Ammon's horn (tissue), 1 donor: ENCODE results near the gene SEH1L.
"Not testable (repeated sequence)": the region's sequence is repeated elsewhere in the genome, so short reads cannot be mapped to it uniquely, and the experiment has no call there.

ENCODE experiments used
- DNase-seq: peaks from one replicate; pipeline ENCODE4 v3.0.0-alpha.2; 2016; ENCODE audit warnings: low spot score

Gene SEH1L, protein sequence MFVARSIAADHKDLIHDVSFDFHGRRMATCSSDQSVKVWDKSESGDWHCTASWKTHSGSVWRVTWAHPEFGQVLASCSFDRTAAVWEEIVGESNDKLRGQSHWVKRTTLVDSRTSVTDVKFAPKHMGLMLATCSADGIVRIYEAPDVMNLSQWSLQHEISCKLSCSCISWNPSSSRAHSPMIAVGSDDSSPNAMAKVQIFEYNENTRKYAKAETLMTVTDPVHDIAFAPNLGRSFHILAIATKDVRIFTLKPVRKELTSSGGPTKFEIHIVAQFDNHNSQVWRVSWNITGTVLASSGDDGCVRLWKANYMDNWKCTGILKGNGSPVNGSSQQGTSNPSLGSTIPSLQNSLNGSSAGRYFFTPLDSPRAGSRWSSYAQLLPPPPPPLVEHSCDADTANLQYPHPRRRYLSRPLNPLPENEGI

DNA sequence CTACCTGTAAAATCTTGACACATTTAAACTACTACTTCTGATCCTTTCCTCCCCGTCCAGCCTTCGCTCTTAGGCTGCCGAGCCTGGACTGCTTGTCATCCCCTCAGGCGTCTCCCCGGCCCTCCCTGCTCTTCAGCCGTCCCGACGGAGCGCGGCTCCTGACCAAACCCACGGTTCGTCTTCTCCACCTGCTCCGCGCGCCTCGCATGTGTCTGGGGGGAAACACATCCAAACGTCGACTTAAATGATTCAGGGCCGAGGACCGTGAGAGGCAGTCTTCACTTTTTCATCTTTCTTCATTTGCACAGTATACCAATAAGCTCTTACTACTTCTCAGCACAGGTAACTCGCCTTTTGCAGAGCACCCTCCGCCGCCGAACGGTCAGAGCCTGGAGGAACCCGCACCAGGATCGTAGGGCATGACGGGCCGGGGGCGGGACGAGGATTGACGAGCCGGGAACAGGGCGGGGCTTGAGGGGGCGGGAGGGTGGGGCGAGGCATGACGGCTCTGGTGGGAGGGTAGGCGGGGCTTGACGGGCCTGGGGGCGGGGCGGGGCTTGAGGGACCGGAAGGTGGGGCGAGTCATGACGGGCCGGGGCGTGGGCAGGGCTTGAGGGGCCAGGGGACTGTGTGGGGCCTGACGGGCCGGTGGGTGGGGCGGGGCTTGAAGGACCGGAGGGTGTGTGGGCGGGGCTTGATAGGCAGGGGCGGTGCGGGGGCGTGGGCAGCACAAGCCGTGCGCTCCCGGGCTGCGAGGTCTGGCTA, at the start of gene SEH1L:
Gene SEH1L, plus strand, starts transcription at position 727 of the 765 bp plus-strand sequence. CDS start 111 bp downstream, outside the sequence.
- peak; percentile 100 for DNase-seq

DNA sequence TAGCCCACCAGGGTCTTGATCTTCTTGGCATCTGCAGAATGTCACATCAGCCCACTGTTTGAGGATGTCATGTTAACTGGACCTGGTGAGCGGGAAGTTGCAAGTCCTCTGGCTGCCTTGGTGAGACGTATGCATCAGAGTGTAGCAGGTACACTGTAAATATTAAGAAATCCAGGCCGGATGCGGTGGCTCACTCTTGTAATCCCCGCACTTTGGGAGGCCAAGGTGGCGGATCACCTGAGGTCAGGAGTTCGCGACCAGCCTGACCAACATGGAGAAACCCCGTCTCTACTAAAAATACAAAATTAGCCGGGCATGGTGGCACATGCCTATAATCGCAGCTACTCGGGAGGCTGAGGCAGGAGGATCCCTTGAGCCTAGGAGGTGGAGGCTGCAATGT, 46.6 kb upstream of the SEH1L start:
- not testable (repeated sequence) for DNase-seq

DNA sequence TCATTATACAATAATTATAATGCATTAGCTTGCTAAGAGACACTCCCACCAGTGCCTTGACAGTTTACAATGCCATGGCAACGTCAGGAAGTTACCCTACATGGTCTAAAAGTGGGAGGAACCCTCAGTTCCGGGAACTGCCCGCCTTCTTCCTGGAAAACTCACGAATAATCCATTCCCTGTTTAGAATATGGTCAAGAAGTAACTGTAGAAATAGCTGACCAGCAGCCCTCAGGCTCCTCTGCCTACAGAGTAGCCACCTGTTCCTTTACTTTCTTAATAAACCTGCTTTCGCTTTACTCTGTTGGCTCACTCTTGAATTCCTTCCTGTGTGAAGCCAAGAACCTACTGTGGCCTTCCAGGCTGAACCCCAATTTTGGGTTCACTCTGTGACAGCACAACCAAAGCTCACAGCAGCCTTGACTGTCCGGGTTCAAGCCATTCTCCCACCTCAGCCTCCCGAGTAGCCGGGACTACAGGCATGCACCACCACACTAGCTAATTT, 43.7 kb upstream of the SEH1L start:
- DNase-seq, result no peak

DNA sequence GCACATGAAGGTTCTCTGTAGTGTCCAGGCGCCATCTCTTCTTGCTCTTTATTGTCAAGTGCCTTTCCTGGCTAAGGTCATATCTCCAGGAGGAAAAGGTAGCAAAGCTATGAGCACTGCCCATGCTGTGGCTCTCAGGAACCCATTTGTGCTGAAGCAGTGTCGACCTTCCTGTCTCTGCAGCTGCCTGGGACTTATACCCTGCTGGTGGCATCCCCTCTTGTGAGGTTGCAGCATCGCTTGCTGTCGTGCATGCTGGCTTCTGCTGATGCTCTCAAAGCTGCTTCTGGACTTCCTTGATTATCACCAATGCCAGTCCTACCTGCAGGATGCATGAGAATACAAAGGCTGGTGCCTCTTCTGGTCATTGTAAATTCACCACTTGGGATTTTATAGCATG, 41.7 kb upstream of the SEH1L start:
- DNase-seq, result no peak

DNA sequence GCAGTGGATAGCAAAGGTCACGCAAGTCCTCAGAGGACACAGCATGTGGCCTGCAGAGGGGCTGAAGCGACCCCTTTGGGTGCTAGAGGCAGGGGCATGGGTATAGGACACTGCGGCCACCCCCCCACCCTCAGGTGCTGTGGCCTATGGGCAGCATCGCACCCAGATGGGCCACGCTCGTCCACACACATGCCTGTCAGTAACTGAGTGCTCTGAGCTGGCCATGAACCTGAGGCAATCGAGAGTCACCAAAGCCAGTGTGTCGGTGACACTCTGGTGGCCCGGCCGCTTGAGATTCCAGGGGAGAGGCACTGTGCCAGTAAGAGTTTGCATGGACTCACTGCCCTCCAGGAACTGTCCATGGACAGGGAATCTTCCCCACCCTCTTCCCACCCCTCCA, 41.0 kb upstream of the SEH1L start:
- no peak for DNase-seq

DNA sequence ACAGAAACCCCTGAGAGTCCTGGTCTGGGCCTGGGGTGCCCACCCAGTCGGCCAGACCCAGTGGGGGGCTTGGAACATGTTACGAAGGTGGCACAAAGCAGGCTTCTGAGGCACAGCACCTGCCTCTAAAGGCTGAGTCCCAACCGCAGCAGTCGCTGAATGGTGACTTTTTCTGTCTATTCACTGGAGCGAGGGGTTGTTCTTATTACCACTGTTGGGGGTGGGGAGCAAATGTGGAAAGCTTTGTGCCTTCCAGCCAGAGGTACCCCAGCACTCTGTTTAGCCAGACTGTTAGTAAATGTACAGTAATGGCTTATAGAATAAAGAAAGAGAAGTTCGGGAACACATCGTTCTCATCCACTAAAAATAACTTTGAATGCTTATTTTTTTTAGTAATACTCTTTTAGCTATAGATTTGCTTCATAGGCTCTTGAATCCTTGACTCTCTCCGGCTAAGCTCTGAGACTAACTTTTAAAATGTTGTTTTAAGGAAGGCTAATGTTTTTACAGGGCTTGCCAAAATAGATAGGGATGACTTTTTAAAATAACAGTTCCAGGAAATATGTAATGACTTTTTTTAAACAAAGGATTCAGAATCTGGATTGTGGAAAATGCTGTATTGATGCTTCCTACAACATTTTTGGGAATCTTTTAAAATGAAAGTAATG, 40.4 kb upstream of the SEH1L start:
- no peak for DNase-seq

DNA sequence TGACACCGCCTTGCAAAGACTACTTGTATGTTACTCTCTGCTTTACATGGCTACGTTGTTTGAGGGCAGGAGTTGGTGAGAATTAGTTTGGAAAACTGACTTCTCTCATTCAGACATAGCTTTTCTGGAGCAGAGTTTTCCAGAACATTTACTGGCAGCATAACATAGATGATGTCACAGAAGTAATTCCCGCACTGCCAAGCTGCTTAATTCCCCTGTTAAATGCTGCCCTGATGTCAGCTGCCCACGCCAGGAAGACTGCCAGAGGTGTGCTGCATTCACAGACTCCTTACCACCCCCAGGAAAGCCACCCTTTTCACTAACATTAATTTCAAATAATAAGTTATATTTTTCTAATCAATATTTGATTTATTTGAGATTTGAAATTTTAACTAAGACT, 39.1 kb upstream of the SEH1L start:
- no peak for DNase-seq

DNA sequence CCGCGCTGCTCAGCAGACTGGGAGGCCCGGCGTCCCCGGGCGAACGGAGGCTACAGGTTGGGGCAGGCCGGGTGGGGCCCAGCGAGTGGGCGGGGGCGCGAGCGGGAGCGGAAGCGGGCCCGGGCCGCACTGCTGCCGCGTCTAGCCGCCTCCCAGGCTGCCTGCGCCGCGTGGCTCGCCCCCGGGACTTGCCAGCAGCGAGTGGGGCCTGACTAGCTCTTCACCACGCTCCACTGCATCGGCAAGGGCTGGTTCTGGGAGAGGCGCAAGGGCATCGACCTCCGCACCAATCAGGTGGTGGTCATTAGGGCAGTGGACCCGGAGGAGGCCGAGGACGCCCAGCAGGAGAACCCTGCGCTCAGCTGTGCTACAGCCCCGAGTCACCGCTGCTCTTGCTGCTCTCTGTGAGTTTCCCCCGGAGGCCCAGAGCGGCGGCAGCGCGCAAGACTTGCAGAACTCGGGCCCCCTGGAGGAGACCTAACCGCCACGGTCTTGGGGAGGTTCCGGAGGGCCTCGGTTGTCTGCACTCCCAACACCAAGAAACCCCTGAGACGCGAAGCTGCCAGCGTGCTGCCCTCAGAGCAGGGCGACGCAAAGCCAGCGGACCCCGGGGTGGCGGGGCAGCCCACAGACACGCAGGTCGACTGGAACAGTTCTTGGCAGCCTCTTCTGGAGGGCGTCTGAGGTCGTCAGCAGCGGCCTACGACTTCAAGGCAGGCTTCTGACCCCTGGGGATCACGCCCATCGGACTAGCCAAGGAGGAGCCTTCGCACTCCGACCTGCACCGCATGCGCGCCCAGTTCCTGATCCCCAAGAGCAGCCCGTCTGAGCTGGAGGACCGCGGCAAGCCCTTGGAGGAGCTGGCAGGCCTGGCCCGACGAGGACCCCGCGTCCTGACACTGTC, 36.5 kb upstream of the SEH1L start:
- no peak for DNase-seq

DNA sequence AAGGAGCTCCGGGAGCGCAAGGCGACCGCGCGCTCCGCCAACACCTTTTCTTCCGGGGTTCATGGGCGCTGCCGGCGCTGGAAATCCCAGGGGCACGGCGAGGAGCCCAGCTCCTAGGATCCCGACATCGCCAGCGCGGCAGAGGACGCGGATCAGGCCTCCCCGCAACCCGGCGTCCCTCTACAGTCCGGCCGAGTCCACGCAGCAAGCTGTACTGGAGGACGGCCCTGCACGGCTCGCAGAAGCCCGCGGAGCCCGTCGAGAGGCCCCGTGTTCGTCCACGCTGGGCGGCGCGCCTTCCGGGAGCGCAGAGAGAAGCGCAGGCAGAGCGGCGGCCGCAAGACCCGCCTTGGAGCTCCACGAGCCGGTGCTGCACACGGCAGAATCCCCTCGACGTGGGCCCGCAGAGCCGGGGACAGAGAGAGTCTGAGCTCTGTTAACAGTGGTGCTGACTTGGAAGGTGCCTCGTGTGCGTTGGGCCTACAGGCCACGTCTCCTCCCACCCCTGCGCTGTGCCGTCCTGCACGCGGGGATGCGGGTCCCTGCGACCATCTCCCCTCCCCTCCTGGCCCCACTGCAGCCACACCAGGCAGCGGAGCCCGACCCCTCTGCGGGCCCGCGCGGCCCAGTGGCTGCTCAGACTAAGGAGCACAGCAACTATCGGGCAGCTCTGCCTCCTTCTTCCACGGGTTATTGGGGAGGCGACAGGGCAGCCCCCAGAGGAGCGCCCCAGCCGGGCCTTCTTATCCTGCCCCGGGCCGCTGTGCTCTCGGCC, 35.7 kb upstream of the SEH1L start:
- DNase-seq, result no peak

DNA sequence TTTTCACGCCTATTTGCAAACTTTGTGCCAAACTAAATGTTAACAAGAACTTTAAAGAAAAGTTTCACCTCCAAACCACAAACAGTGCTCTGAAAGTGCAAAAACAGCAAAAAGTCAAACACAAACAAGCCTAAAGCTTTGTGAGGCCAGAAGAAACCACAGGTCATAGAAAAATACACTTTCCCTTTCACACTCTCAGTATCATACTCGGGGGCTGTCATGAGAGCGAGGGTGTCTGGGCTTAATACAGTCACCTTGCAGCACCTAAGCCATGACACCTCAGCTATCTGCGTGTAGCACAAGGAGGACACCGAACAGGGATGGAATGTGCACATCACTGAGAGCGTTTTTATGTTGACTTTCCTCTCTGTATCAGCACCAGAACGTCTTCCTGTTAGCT, 26.6 kb upstream of the SEH1L start:
- DNase-seq, result no peak

DNA sequence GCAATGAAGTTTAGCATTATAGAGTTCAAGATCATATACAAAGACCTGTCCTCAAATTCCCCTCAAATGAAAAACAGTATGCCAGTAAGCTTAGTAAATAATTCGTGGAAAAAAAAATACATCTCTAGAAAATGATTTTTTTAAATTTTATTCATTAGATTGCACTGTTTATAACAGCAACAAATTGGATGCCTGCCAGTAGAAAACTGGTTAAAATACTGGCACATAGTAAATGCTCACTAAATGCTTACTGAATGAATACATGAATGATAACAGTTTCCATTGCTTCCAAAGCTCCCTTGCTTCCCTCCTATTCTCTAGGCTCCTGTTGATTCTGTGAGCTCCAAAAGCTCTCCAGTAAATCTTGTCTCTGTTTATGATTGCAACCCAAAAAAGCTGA, 25.5 kb upstream of the SEH1L start:
- DNase-seq, result no peak

DNA sequence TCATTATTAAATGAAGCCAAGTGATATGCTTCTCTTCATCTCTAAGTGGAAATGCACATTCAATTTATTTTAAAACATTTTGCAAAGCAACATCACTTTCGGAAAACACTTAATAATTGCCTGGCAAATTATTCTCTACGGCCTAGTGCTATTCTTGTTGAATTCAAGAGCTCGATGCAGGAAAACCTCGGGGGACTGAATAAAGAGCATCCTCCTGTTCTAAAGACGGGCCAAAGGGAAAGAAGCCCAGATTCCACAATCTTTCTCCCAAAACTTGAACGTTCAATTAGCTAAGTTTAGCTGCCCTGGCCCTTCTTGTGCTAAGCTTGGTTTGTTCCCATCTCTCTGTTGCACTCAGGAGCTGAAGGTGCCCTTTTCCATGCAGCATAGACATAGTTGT, 23.2 kb upstream of the SEH1L start:
- DNase-seq, result no peak

DNA sequence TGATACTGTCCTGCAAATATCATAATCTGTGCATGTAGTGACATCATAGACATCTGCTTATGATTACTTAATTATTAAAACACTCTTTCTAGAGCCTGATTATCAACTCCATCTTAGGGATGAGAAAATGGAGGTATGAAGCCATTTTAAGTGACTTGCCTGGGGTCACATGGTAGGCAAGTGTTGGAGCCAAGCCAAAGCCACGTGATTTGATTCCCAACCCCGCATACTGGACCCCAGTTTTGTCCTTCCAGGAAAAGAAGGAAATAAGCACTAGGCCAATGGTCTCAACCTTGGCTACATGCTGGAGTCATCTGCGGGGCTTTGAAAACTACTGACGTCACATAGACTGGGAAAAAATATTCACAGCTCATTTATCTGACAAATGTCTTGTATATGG, 19.6 kb upstream of the SEH1L start:
- no peak for DNase-seq

DNA sequence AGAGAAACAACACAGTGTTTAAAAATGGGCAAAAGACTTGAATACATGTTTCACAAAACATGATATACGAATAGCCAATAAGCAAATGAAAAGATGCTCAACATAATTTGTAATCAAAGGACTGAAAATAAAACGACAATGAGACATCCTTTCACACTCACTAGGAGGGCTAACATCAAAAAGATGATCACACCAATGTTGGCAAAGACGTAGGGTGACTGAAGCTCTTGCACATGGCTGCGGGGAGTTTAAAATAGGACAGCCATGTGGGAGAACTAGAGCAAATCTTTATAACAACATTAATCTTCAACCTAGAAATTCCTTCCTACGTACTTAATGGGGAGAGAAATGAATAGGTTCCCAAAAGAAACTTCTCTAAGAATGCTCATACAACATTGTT, 19.2 kb upstream of the SEH1L start:
- no peak for DNase-seq

DNA sequence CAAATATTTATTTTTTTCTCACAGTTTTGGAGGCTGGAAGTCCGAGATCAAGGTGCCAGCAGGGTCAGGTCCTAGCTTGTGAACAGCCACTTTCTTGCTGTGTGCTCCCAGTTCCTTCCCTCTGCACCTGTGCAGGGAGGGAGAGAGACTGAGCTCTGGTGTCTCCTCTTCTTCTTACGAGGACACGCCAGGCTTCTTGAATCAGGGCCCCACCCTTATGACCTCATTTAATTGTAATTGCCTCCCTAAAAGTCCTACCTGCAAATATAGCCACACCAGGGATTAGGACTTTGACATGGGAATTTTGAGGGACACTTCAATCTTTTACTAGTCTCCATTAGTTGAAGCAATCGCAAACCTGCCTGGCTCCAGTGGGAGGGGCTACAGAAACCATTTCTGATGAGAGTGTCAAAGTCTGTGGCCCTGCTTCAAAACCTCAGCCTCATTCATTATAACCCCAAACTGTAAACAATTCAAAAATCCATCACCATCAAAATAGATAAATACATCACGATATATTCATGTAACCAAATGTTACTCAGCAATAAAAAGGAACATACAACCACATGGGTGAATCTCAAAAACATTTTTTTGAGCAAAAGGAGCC, 18.2 kb upstream of the SEH1L start:
- DNase-seq, result no peak

DNA sequence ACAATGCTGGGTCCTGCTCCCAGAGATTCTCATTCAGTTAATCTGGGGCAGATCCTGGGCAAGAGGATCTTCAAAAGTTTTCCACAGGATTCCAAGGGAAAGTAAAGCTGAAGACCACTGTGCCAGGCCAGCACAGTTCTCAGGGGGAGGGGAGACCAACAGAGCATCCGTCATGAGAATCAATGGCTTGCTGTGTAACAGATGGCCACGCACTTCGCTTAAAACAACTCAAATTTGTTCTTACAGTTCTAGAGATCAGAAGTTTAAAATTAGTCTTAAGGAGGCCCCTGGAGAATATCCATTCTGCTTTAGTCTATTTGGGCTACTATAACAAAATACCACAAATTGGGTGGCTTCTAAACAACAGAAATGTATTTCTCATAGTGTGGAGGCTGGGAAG, 17.4 kb upstream of the SEH1L start:
- DNase-seq, result no peak

DNA sequence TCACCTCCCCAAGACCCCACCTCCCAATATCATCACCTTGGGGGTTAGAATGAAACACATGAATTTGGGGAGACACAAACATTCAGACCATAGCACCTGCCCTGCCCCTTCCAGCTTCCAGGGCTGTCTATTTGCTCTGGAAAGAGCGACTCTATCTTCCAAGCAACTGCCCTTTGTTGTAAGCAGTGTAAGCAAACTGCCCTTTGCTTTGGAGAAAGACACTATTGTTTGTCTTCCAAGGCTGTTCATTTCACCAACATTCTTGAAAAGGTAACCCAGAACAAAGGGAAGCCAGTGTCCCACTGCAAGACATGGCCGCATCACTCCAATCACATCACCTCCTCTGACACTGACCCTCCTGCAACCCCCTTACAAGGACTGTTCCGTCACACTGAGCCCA, 16.9 kb upstream of the SEH1L start:
- no peak for DNase-seq

DNA sequence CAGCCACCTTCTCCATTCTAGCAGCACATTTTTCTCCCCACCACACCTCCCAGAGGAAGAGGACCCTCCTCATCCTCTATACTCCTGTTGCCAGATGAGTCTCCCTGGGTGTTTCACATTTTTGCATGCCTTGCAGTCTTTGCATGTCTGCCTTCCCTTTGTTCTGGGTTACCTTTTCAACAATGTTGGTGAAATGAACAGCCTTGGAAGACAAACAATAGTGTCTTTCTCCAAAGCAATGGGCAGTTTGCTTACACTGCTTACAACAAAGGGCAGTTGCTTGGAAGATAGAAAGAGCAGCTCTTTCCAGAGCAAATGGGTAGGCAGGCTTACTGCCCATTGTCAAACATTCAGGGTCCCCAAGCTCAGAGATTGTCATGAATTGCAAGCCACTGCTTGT, 14.5 kb upstream of the SEH1L start:
- no peak for DNase-seq

DNA sequence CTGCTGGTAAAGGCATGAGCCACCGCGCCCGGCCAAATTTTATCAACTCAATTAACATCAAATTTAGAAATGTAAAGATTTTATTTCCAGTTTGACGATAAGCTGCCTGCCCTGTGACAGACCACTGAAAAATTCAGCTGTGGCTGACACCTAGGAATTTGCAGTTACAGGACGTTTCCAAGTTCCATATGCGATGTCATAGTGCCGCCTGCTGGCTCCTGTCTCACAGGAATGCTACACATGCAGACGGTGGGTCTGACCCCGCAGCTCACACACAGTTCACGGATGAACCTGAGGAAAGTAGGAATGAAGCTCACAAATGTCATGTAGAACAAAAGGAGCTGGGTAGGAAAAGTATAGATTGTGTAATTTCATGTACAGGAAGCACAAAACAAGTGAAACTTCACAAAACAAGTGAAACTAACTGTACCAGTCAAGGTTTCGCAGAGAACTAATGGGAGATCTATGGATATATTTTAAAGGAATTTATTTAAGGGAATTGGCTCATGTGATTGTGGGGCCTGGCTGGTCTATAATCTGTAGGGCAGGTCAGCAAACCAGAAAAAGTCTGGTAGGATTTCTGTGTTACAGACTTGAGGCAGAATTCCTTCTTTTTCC, 13.2 kb upstream of the SEH1L start:
- peak; percentile 93 for DNase-seq

DNA sequence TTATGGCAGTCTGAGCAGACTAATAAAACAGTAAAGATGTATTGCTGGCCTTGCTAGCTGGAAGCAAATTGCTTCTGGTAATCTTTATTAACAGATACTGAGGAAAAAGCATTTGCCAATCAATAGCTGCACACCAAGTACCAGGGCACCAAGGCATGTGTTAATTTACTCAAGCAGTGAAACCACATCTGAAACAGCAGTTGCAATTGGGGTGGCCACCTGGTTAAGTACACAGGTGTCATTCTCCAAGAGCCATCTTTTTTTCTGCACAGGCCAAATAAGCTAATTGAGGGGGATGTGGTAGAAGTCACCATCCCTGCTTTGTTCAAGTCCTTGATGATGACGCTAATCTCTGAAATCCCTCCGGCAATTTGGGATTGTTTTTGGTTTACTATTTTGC, 8.6 kb upstream of the SEH1L start:
- no peak for DNase-seq
